GM23338 (cell line): ENCODE data around the gene NGEF. TPM values are rescaled to one million over a fixed set of nuclear protein-coding genes. Genes with fewer than 3 reads are reported as not detected.

ENCODE experiments used
- ATAC-seq: fragments of 200-7000 bp; cut with Tn5 transposase; 3 replicates; pipeline ENCODE4 v1.9.1; 2020
- DNase-seq: peaks from one replicate; pipeline ENCODE4 v3.0.0-alpha.2; 2015; ENCODE audit warnings: low spot score
- H2AFZ ChIP-seq: fragments of 200-600 bp; sonication (generic); 2 replicates; pipeline ENCODE4 v1.8.0; 2016; ENCODE audit warnings: antibody characterized with exemption, mild to moderate bottlenecking, moderate library complexity
- H3F3A ChIP-seq: fragments of 200-600 bp; sonication (generic); replicated peaks from 2 replicates; pipeline ENCODE4 v1.8.0; 2017; ENCODE audit warnings: antibody characterized with exemption, mixed run types, low read depth
- H3K27ac ChIP-seq: fragments of 200-600 bp; sonication (generic); 2 replicates; pipeline ENCODE4 v1.6.1; 2016; ENCODE audit warnings: low read depth
- H3K27me3 ChIP-seq: fragments of 200-600 bp; sonication (generic); 2 replicates; pipeline ENCODE4 v1.8.0; 2016; ENCODE audit warnings: mild to moderate bottlenecking, mixed run types, moderate library complexity; ENCODE audit not compliant: insufficient read depth
- H3K36me3 ChIP-seq: fragments of 200-600 bp; sonication (generic); 2 replicates; pipeline ENCODE4 v1.8.0; 2016; ENCODE audit warnings: mild to moderate bottlenecking; ENCODE audit not compliant: insufficient read depth
- H3K4me1 ChIP-seq: fragments of 200-600 bp; sonication (generic); 2 replicates; pipeline ENCODE4 v1.8.0; 2016; ENCODE audit warnings: mild to moderate bottlenecking, moderate library complexity; ENCODE audit not compliant: insufficient read depth
- H3K4me2 ChIP-seq: fragments of 200-600 bp; sonication (generic); 2 replicates; pipeline ENCODE4 v1.7.1; 2017; ENCODE audit warnings: mixed run types
- H3K4me3 ChIP-seq: fragments of 200-600 bp; sonication (generic); 2 replicates; pipeline ENCODE4 v1.6.1; 2016; ENCODE audit warnings: mixed run types
- H3K79me2 ChIP-seq: fragments of 200-600 bp; sonication (generic); replicated peaks from 2 replicates; pipeline ENCODE4 v1.8.0; 2017; ENCODE audit warnings: mild to moderate bottlenecking; ENCODE audit not compliant: insufficient read depth
- H3K9me2 ChIP-seq: fragments of 200-600 bp; sonication (generic); 2 replicates; pipeline ENCODE4 v1.8.0; 2017; ENCODE audit not compliant: insufficient read depth
- H4K20me1 ChIP-seq: fragments of 200-600 bp; sonication (generic); replicated peaks from 2 replicates; pipeline ENCODE4 v1.8.0; 2017; ENCODE audit warnings: mild to moderate bottlenecking; ENCODE audit not compliant: insufficient read depth
- H3K27ac Mint-ChIP-seq: 2 replicates; pipeline ENCODE4 v1.8.0; 2020; ENCODE audit warnings: inconsistent platforms, mild to moderate bottlenecking, moderate library complexity, mixed read lengths
- H3K27me3 Mint-ChIP-seq: 3 replicates; pipeline ENCODE4 v1.8.0; 2022; ENCODE audit warnings: low read depth, mild to moderate bottlenecking, moderate library complexity, mixed read lengths, inconsistent platforms; ENCODE audit not compliant: insufficient read depth, poor library complexity
- H3K36me3 Mint-ChIP-seq: 3 replicates; pipeline ENCODE4 v1.8.0; 2021; ENCODE audit warnings: low read depth, mild to moderate bottlenecking, inconsistent platforms, moderate library complexity, mixed read lengths
- H3K4me1 Mint-ChIP-seq: 3 replicates; pipeline ENCODE4 v1.8.0; 2020; ENCODE audit warnings: mild to moderate bottlenecking, inconsistent platforms, mixed read lengths
- H3K4me3 Mint-ChIP-seq: 3 replicates; pipeline ENCODE4 v1.8.0; 2021; ENCODE audit warnings: moderate library complexity, mild to moderate bottlenecking, inconsistent platforms, mixed read lengths
- H3K9me3 Mint-ChIP-seq: 3 replicates; pipeline ENCODE4 v1.8.0; 2020; ENCODE audit warnings: moderate library complexity, mild to moderate bottlenecking, inconsistent platforms, mixed read lengths
- CREB1 ChIP-seq: fragments of 250-450 bp; sonication (Bioruptor Pico); IDR thresholded peaks from 2 replicates; pipeline ENCODE4 v1.5.0; 2020; ENCODE audit warnings: low read depth, mild to moderate bottlenecking, moderate library complexity
- CTCF ChIP-seq, 2 experiments: fragments of 200-600 bp in 1 of 2; sonication (generic) in 1 of 2; conservative IDR thresholded peaks; 2 replicates each; pipeline versions ENCODE4 v1.5.1 to v1.6.1; 2016 to 2017; ENCODE audit warnings: antibody characterized with exemption in 2 of 2, low read depth in 2 of 2, mild to moderate bottlenecking in 2 of 2, moderate library complexity in 1 of 2
- ETS1 ChIP-seq: IDR thresholded peaks from 2 replicates; pipeline ENCODE4 v1.6.1; 2016; ENCODE audit warnings: antibody characterized with exemption
- EZH2phosphoT487 ChIP-seq: fragments of 200-600 bp; sonication (generic); IDR thresholded peaks from one replicate; pipeline ENCODE4 v1.8.1; 2018; ENCODE audit warnings: antibody characterized with exemption; ENCODE audit not compliant: unreplicated experiment
- JUNB ChIP-seq: IDR thresholded peaks from one replicate; pipeline ENCODE4 v1.6.1; 2016; ENCODE audit warnings: antibody characterized with exemption; ENCODE audit not compliant: unreplicated experiment
- NANOG ChIP-seq: IDR thresholded peaks from 2 replicates; pipeline ENCODE4 v1.6.1; 2016; ENCODE audit warnings: antibody characterized with exemption, borderline replicate concordance
- POLR2AphosphoS5 ChIP-seq: IDR thresholded peaks from 2 replicates; pipeline ENCODE4 v1.6.1; 2016; ENCODE audit warnings: antibody characterized with exemption, low read depth
- REST ChIP-seq: IDR thresholded peaks from one replicate; pipeline ENCODE4 v1.6.1; 2018; ENCODE audit warnings: antibody characterized with exemption; ENCODE audit not compliant: unreplicated experiment
- STAT1 ChIP-seq: IDR thresholded peaks from one replicate; pipeline ENCODE4 v1.6.1; 2016; ENCODE audit warnings: antibody characterized with exemption; ENCODE audit not compliant: unreplicated experiment
- ZNF114 ChIP-seq: fragments of 250-450 bp; sonication (Bioruptor Pico); IDR thresholded peaks from 2 replicates; pipeline ENCODE4 v1.5.0; 2020; ENCODE audit warnings: mild to moderate bottlenecking, moderate library complexity
- ZNF331 ChIP-seq: fragments of 250-450 bp; sonication (Bioruptor Pico); IDR thresholded peaks from 2 replicates; pipeline ENCODE4 v1.5.0; 2020; ENCODE audit warnings: low read depth, mild to moderate bottlenecking, moderate library complexity
- ZNF462 ChIP-seq: fragments of 250-450 bp; sonication (Bioruptor Pico); IDR thresholded peaks from 2 replicates; pipeline ENCODE4 v1.5.0; 2020; ENCODE audit warnings: mild to moderate bottlenecking, moderate library complexity
- polyA plus RNA-seq: library from polyadenylated mRNA; unstranded; fragments of >200 nt; fragmentation: Nextera tagmentation; extraction: Ambion mirVana; gene quantifications from 2 replicates; pipeline ENCODE4 v1.2.1, GENCODE V29; 2016
- total RNA-seq: library from RNA; depleted of rRNA; stranded (reverse); fragments of >200 nt; shearing (Covaris generic); gene quantifications from 2 replicates; pipeline ENCODE4 v1.2.3, GENCODE V29; 2014

Gene NGEF
- total and polyA plus RNA-seq, 2 experiments from 2014 or later = 1.8 to 5.4 TPM

GRCh38 chr2:232913903-232914302 is 99.2 kb downstream of the NGEF start (continued):
- TF ChIP-seq EZH2phosphoT487 = no peak
- TF ChIP-seq CTCF (conservative IDR thresholded peaks at IDR 0.05; ENCODE audit: low read depth in 2 of 2) = no peak
- no peak for TF ChIP-seq CREB1 (CRISPR knock-in tag)
- no peak for TF ChIP-seq ETS1
- TF ChIP-seq JUNB = no peak
- TF ChIP-seq REST = no peak
- no peak for TF ChIP-seq ZNF114 (CRISPR knock-in tag)
- TF ChIP-seq POLR2AphosphoS5 = no peak
- no peak for TF ChIP-seq ZNF331 (CRISPR knock-in tag)
- no peak for TF ChIP-seq NANOG
- TF ChIP-seq STAT1 = no peak

- H3K4me1 Mint-ChIP-seq = no peaks in the 10 kb centered on the region; the same call in 2 of the 3 replicates
- DNase-seq = no peak
- ATAC-seq = no peak
- no peak for TF ChIP-seq CREB1 (CRISPR knock-in tag)
- TF ChIP-seq ETS1 = no peak
- TF ChIP-seq ZNF462 (CRISPR knock-in tag) = no peak
Observed at GRCh38 chr2:232911712-232912277, 101.3 kb downstream of the NGEF start.

More at GRCh38 chr2:232911712-232912277, 101.3 kb downstream of the NGEF start:
- Histone ChIP-seq H3F3A (no peaks in the 10 kb centered on the region), H3K4me3 (no peak overlapping the region), H2AFZ (no peak overlapping the region), H4K20me1 (no peaks in the 10 kb centered on the region), H3K4me1 (no peaks in the 10 kb centered on the region), H3K27me3 (no peaks in the 10 kb centered on the region), H3K9me2 (no peaks in the 10 kb centered on the region), H3K79me2 (no peaks in the 10 kb centered on the region), H3K4me2 (no peak overlapping the region), H3K27ac (no peak overlapping the region), H3K36me3 (0 out of 2 replicates have a peak, but pooled peaks cover 6% of the 10 kb centered on the region)
- Mint-ChIP-seq H3K27me3 (peaks cover 7% of the 10 kb centered on the region), H3K27ac (no peak overlapping the region), H3K36me3 (peaks cover 16% of the 10 kb centered on the region), H3K9me3 (peaks cover 28% of the 10 kb centered on the region), H3K4me3 (no peak overlapping the region)
